ENCODE results near the gene ANKDD1B.
A peak's percentile ranks its signal among the peaks of the same experiment; 100 is the strongest.

Gene ANKDD1B

GRCh38 chr5:75701856-75702255 is 90.6 kb downstream of the ANKDD1B start:
- no peak for FAIRE-seq

GRCh38 chr5:75706016-75706415 is 94.8 kb downstream of the ANKDD1B start:
- FAIRE-seq (no peak), DNase-seq (ENCODE audit: low spot score) (no peak)

More at GRCh38 chr5:75701856-75702255, 90.6 kb downstream of the ANKDD1B start:
- no peak for DNase-seq (ENCODE audit: low spot score)

GRCh38 chr5:75706775-75707174 is 95.5 kb downstream of the ANKDD1B start:
- no peak for DNase-seq (ENCODE audit: low spot score)
- FAIRE-seq = no peak

GRCh38 chr5:75707911-75708509 is 96.8 kb downstream of the ANKDD1B start:
- DNase-seq (ENCODE audit: low spot score) = peak; percentile 5
- peak; percentile 78 for FAIRE-seq

GRCh38 chr5:75710637-75711036 is 99.4 kb downstream of the ANKDD1B start:
- no peak for DNase-seq (ENCODE audit: low spot score)
- FAIRE-seq = no peak

GRCh38 chr5:75711151-75711550 is 99.9 kb downstream of the ANKDD1B start:
- FAIRE-seq (no peak), DNase-seq (ENCODE audit: low spot score) (no peak)

GRCh38 chr5:75712091-75712490 is 100.8 kb downstream of the ANKDD1B start:
- no peak for DNase-seq (ENCODE audit: low spot score)
- no peak for FAIRE-seq

- FAIRE-seq = no peak
- DNase-seq (ENCODE audit: low spot score) = no peak
Observed at GRCh38 chr5:75716715-75717081, 105.4 kb downstream of the ANKDD1B start.

- FAIRE-seq (peak; percentile 81), DNase-seq (ENCODE audit: low spot score) (peak; percentile 87)
Observed at GRCh38 chr5:75717082-75717922, 106.0 kb downstream of the ANKDD1B start, which contains the start of gene POC5. TSS of gene POC5 (minus strand) at chr5:75717437. CDS start at chr5:75712937, 4,500 bp downstream.

GRCh38 chr5:75720882-75721281 is 109.6 kb downstream of the ANKDD1B start:
- no peak for FAIRE-seq
- DNase-seq (ENCODE audit: low spot score) = no peak
